ENCODE measurements around the gene LRR1. TPM values are rescaled to one million over a fixed set of nuclear protein-coding genes. Genes with fewer than 3 reads are reported as not detected.
A peak's percentile ranks its signal among the peaks of the same experiment; 100 is the strongest.

The LRR1 gene, protein sequence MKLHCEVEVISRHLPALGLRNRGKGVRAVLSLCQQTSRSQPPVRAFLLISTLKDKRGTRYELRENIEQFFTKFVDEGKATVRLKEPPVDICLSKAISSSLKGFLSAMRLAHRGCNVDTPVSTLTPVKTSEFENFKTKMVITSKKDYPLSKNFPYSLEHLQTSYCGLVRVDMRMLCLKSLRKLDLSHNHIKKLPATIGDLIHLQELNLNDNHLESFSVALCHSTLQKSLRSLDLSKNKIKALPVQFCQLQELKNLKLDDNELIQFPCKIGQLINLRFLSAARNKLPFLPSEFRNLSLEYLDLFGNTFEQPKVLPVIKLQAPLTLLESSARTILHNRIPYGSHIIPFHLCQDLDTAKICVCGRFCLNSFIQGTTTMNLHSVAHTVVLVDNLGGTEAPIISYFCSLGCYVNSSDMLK
- total RNA-seq = 10 to 100 TPM; 10.1 to 14.6 TPM
- polyA plus RNA-seq (ENCODE audit: insufficient read length in 6 of 6) = 10 to 100 TPM; 10.5 to 16.1 (median 12.9) TPM
- long read RNA-seq, donor 1, partial matches to known transcripts = 796 of 798 reads
- long read RNA-seq, donor 1, other reads (novel, unspliced or antisense) = 0 of 798 reads
- long read RNA-seq, donor 2, partial matches to known transcripts = 5 of 488 reads
- long read RNA-seq, donor 2, other reads (novel, unspliced or antisense) = 479 of 488 reads
- long read RNA-seq, donor 3, partial matches to known transcripts = 0 of 3 reads
- long read RNA-seq, donor 3, other reads (novel, unspliced or antisense) = 0 of 3 reads
- long read RNA-seq, donor 4, partial matches to known transcripts = 3 of 7 reads
- long read RNA-seq, donor 4, other reads (novel, unspliced or antisense) = 1 of 7 reads
- long read RNA-seq, donor 5, partial matches to known transcripts = 0 of 7 reads
- long read RNA-seq, donor 5, other reads (novel, unspliced or antisense) = 0 of 7 reads
- long read RNA-seq, donor 6, transcript LRR1-201 (4 exons, 1,745 nt) = major isoform, 7 of 8 reads
- long read RNA-seq, donor 6, partial matches to known transcripts = 0 of 8 reads
- long read RNA-seq, donor 6, other reads (novel, unspliced or antisense) = 0 of 8 reads
- long read RNA-seq, donor 7, partial matches to known transcripts = 0 of 2 reads
- long read RNA-seq, donor 7, other reads (novel, unspliced or antisense) = 0 of 2 reads
- long read RNA-seq, donor 8, partial matches to known transcripts = 128 of 406 reads
- long read RNA-seq, donor 8, other reads (novel, unspliced or antisense) = 274 of 406 reads
- long read RNA-seq, donor 9 = 0 reads
- long read RNA-seq, donor 10, partial matches to known transcripts = 0 of 6 reads
- long read RNA-seq, donor 10, other reads (novel, unspliced or antisense) = 1 of 6 reads
- long read RNA-seq, donor 11, partial matches to known transcripts = 0 of 3 reads
- long read RNA-seq, donor 11, other reads (novel, unspliced or antisense) = 0 of 3 reads
- long read RNA-seq, donor 12, partial matches to known transcripts = 0 of 4 reads
- long read RNA-seq, donor 12, other reads (novel, unspliced or antisense) = 0 of 4 reads

DNA sequence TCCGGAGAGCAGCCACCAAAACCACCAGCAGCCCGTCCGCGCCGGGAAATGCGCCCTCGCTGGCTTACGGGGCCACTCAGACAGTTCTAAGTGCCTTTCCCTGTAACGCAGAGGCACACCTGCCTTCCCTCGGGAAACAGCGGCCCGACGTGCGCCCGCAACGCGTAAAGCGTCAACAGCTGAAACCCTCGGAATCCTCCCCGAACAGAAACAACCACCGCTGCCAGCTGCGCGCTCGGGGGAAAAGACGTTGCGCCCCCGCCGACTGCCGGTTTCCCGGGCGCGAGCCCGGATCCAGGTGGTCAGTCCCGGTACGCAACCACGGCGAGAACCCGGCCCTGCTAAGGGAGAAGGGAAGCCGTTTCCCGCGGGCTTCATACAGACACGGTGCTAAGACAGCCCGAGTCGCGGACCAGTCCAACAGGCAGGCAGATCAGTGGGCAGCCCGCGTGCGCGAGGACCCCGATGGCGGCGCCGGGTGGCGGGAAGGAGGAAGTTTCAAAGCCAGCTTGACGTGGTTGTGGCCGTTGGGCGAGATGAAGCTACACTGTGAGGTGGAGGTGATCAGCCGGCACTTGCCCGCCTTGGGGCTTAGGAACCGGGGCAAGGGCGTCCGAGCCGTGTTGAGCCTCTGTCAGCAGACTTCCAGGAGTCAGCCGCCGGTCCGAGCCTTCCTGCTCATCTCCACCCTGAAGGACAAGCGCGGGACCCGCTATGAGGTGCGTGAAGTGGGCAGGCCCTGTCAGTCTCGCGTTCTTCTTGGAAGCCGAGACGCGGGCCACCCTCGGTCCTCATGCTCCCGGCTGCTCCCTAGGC, at the start of gene LRR1:
LRR1 (plus strand) TSS at position 456 of the 816 bp plus-strand sequence; CDS start at position 537, 81 bp downstream.
- Histone ChIP-seq H3K9me3 (no peaks in the 10 kb centered on the region), H3K36me3 (peaks cover 0 to 9% of the 10 kb centered on the region in 2 donors), H3K4me1 (peaks cover 5 to 23% of the 10 kb centered on the region in 2 donors), H3K4me3 (peak within 1 kb of the TSS; percentile 68 to 95), H3K27ac (peak within 1 kb of the TSS; percentile 97 to 98), H3K27me3 (no peaks in the 10 kb centered on the region)
- peak; percentile 86 to 98 (median 92) for DNase-seq
- intact Hi-C loops (cut with DNase I) = no loop called here
- ATAC-seq = peak; percentile 91
- TF ChIP-seq, protein P1, sequence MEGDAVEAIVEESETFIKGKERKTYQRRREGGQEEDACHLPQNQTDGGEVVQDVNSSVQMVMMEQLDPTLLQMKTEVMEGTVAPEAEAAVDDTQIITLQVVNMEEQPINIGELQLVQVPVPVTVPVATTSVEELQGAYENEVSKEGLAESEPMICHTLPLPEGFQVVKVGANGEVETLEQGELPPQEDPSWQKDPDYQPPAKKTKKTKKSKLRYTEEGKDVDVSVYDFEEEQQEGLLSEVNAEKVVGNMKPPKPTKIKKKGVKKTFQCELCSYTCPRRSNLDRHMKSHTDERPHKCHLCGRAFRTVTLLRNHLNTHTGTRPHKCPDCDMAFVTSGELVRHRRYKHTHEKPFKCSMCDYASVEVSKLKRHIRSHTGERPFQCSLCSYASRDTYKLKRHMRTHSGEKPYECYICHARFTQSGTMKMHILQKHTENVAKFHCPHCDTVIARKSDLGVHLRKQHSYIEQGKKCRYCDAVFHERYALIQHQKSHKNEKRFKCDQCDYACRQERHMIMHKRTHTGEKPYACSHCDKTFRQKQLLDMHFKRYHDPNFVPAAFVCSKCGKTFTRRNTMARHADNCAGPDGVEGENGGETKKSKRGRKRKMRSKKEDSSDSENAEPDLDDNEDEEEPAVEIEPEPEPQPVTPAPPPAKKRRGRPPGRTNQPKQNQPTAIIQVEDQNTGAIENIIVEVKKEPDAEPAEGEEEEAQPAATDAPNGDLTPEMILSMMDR (IDR thresholded peaks at IDR 0.05) = no peak

DNA sequence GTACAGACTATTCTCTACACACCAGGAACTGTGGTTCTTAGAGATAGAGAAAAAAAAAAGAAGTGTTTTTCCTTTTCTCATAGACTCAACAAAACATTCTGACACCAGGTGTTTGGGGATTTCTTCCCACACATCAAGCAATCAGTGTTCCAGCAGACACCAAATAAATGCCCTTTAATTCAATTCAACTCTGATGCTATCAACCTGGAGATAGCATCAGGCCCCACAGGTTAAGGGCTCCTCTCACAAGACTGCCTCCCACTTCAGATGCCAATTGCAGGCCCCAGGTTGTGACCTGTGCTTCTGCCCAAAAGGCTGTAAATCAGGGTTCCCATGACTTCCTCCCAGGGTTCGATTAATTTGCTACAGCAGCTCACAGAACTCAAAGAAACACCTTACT, 49.3 kb upstream of the LRR1 start:
- ATAC-seq (no peak), DNase-seq (no peak)
- H3K4me3 ChIP-seq = no peak overlapping the region
- H3K9me3 ChIP-seq = no peaks in the 10 kb centered on the region
- intact Hi-C loops (cut with DNase I) = no loop called here
- H3K36me3 ChIP-seq = no peaks in the 10 kb centered on the region
- H3K27me3 ChIP-seq = no peaks in the 10 kb centered on the region
- no peaks in the 10 kb centered on the region for H3K4me1 ChIP-seq
- H3K27ac ChIP-seq = no peak overlapping the region
- TF ChIP-seq, protein P1 (IDR thresholded peaks at IDR 0.05) = no peak

DNA sequence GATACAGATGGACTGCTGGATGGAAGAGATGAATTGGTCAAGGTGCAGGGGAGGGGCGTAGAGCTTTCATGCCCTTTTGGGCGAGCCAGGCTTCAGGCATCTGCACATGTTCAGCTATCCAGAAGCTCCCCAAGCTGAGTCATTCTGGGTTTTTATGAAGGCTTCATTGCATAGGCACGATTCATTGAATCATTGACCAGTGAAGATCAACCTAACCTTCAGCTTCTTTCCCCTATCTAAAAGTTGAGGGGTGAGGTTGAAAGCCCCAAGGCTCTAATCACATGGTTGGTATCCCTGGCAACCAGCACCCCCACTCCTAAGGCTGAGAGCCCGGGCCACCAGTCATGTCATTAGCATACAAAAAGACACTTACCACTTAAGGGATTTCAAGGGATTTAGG, 48.9 kb upstream of the LRR1 start:
- H3K36me3 ChIP-seq = no peaks in the 10 kb centered on the region
- TF ChIP-seq, protein P1 (IDR thresholded peaks at IDR 0.05) = no peak
- H3K27ac ChIP-seq = no peak overlapping the region
- DNase-seq (no peak), ATAC-seq (no peak)
- intact Hi-C loops (cut with DNase I) = no loop called here
- H3K9me3 ChIP-seq = no peaks in the 10 kb centered on the region
- H3K4me3 ChIP-seq = no peak overlapping the region
- H3K27me3 ChIP-seq = no peaks in the 10 kb centered on the region
- no peaks in the 10 kb centered on the region for H3K4me1 ChIP-seq

Measured in left lung (tissue), 14 donors.